ENCODE results near the gene SREK1IP1.

DNA sequence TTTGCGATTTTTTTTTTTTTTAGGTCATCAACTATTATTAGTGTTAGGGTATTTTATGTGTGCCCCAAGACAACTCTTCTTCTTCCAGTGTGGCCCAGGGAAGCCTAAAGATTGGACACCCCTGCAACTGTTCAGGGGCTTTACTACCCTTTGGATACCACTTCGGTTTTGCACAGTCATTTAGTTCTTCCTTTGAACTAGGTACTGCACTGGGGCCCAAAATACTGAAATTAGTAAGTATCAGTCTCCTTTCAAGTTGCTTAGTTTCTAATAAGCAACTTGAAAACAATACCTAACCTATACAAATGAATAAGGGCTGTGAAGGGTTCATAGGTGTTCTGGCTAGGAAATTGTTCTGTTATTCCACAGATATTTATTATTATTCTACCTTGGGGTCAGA is 45.6 kb upstream of the SREK1IP1 start:
- no peak for TF ChIP-seq POLR2A (IDR thresholded peaks at IDR 0.05)
- TF ChIP-seq, protein P1, sequence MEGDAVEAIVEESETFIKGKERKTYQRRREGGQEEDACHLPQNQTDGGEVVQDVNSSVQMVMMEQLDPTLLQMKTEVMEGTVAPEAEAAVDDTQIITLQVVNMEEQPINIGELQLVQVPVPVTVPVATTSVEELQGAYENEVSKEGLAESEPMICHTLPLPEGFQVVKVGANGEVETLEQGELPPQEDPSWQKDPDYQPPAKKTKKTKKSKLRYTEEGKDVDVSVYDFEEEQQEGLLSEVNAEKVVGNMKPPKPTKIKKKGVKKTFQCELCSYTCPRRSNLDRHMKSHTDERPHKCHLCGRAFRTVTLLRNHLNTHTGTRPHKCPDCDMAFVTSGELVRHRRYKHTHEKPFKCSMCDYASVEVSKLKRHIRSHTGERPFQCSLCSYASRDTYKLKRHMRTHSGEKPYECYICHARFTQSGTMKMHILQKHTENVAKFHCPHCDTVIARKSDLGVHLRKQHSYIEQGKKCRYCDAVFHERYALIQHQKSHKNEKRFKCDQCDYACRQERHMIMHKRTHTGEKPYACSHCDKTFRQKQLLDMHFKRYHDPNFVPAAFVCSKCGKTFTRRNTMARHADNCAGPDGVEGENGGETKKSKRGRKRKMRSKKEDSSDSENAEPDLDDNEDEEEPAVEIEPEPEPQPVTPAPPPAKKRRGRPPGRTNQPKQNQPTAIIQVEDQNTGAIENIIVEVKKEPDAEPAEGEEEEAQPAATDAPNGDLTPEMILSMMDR (IDR thresholded peaks at IDR 0.05), result no peak
